Neuronal stem cell (in vitro differentiated cells): Measurements from ENCODE around the gene TASP1.

Source experiments
- DNase-seq: peaks from one replicate; pipeline ENCODE4 v3.0.0-alpha.2; 2013; ENCODE audit warnings: low spot score
- H2AFZ ChIP-seq: one replicate; pipeline ENCODE4 v1.6.1; 2013; ENCODE audit warnings: mild to moderate bottlenecking, low read length, inconsistent platforms
- H2AK5ac ChIP-seq: 2 replicates; pipeline ENCODE4 v1.6.1; 2013; ENCODE audit warnings: low read depth, mild to moderate bottlenecking, inconsistent platforms, low read length, moderate library complexity, mixed read lengths
- H2BK120ac ChIP-seq: 2 replicates; pipeline ENCODE4 v1.6.1; 2013; ENCODE audit warnings: low read depth, mild to moderate bottlenecking, inconsistent platforms, low read length, moderate library complexity, mixed read lengths
- H2BK12ac ChIP-seq: one replicate; pipeline ENCODE4 v1.6.1; 2013; ENCODE audit warnings: low read length, inconsistent platforms
- H2BK15ac ChIP-seq: 2 replicates; pipeline ENCODE4 v1.6.1; 2013; ENCODE audit warnings: mild to moderate bottlenecking, low read length, inconsistent platforms, mixed read lengths
- H2BK5ac ChIP-seq: one replicate; pipeline ENCODE4 v1.6.1; 2013; ENCODE audit warnings: inconsistent platforms, mild to moderate bottlenecking, low read length, moderate library complexity
- H3K14ac ChIP-seq: one replicate; pipeline ENCODE4 v1.6.1; 2013; ENCODE audit warnings: low read length, inconsistent platforms
- H3K18ac ChIP-seq: 2 replicates; pipeline ENCODE4 v1.6.1; 2013; ENCODE audit warnings: low read length, inconsistent platforms
- H3K23ac ChIP-seq: 2 replicates; pipeline ENCODE4 v1.6.1; 2013; ENCODE audit warnings: low read depth, mild to moderate bottlenecking, mixed read lengths, low read length, inconsistent platforms; ENCODE audit not compliant: poor library complexity
- H3K27ac ChIP-seq: replicated peaks from 3 replicates; pipeline ENCODE4 v1.5.1; 2013; ENCODE audit warnings: low read length, inconsistent platforms
- H3K27me3 ChIP-seq, 3 experiments: 2 replicates each; pipeline ENCODE4 v1.6.1; 2013; ENCODE audit warnings: low read length in 3 of 3, mild to moderate bottlenecking in 2 of 3, inconsistent platforms in 1 of 3, low read depth in 1 of 3, mixed read lengths in 1 of 3, moderate library complexity in 1 of 3; ENCODE audit not compliant: control insufficient read depth in 3 of 3, insufficient read depth in 3 of 3
- H3K36me3 ChIP-seq, 2 donors: replicated peaks in 1 of 2; 2 replicates each; pipeline ENCODE4 v1.6.1; 2013; ENCODE audit warnings: low read length in 2 of 2; ENCODE audit not compliant: control insufficient read depth in 2 of 2, insufficient read depth in 2 of 2
- H3K4ac ChIP-seq: 2 replicates; pipeline ENCODE4 v1.6.1; 2013; ENCODE audit warnings: inconsistent platforms, mild to moderate bottlenecking, low read length, moderate library complexity
- H3K4me1 ChIP-seq, 2 donors: 1 replicate in 1 of 2; 2 replicates in 1 of 2; pipeline ENCODE4 v1.6.1; 2013; ENCODE audit warnings: low read length in 2 of 2, low read depth in 1 of 2; ENCODE audit not compliant: control insufficient read depth in 2 of 2, insufficient read depth in 1 of 2
- H3K4me2 ChIP-seq: one replicate; pipeline ENCODE4 v1.6.1; 2013; ENCODE audit warnings: mild to moderate bottlenecking, low read length, inconsistent platforms; ENCODE audit not compliant: insufficient read depth, poor library complexity, severe bottlenecking
- H3K4me3 ChIP-seq, 2 donors: 2 replicates each; pipeline ENCODE4 v1.5.1; 2013; ENCODE audit warnings: low read length in 2 of 2, mild to moderate bottlenecking in 2 of 2, inconsistent platforms in 1 of 2, moderate library complexity in 1 of 2
- H3K79me1 ChIP-seq: one replicate; pipeline ENCODE4 v1.6.1; 2013; ENCODE audit warnings: low read depth, mild to moderate bottlenecking, inconsistent platforms, low read length, moderate library complexity
- H3K9ac ChIP-seq: one replicate; pipeline ENCODE4 v1.6.1; 2013; ENCODE audit warnings: mild to moderate bottlenecking, low read depth, low read length, inconsistent platforms; ENCODE audit not compliant: poor library complexity
- H3K9me3 ChIP-seq, 2 donors: replicated peaks in 1 of 2; 2 replicates each; pipeline versions ENCODE3 to v1.6.1; 2013; ENCODE audit warnings: low read length in 2 of 2, mild to moderate bottlenecking in 2 of 2, inconsistent platforms in 1 of 2, low read depth in 1 of 2, mixed read lengths in 1 of 2, moderate library complexity in 1 of 2; ENCODE audit not compliant: control insufficient read depth in 2 of 2, insufficient read depth in 1 of 2
- H4K8ac ChIP-seq: one replicate; pipeline ENCODE4 v1.6.1; 2013; ENCODE audit warnings: low read depth, mild to moderate bottlenecking, inconsistent platforms, low read length, moderate library complexity
- H4K91ac ChIP-seq: one replicate; pipeline ENCODE4 v1.6.1; 2013; ENCODE audit warnings: low read length, low read depth, mild to moderate bottlenecking, inconsistent platforms; ENCODE audit not compliant: poor library complexity
- WGBS, 2 donors: extraction: QIAGEN DNeasy Blood & Tissue Kit; methylation state at CpG; one replicate each; pipeline ENCODE4 v1.1.7; 2013; ENCODE audit warnings: missing lambda C conversion rate in 2 of 2, mixed read lengths in 1 of 2; ENCODE audit not compliant: insufficient read length in 2 of 2, insufficient replicate concordance in 1 of 2; ENCODE audit errors: extremely low coverage in 2 of 2; 5-methylcytosine and 5-hydroxymethylcytosine counted together

TASP1 gene

DNA sequence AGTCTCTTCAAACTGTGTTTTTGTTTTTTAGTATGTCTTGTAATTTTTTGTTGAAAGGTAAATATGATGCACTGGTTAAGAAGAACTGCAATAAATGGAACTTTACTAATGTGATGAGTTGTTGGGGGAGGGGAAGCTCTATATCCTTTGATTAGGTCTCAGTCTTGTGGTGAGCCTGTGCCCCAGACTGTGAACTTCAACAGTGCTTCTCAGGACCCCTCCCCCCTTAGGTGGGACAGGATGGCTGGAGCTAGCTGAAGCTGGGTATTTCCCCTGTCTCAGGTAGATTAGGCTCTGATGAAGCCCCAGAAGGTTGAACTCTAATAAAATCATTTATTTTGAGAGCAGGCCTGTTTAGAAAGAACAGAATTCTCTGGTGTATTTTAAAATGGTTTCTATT, 31.4 kb upstream of the TASP1 start:
- no peak overlapping the region for H2AFZ ChIP-seq
- H3K9ac ChIP-seq: no peak overlapping the region
- no peak overlapping the region for H3K14ac ChIP-seq
- H3K79me1 ChIP-seq: no peaks in the 10 kb centered on the region
- DNase-seq: no peak
- no peak overlapping the region for H3K4me3 ChIP-seq
- no peak overlapping the region for H3K27ac ChIP-seq
- H4K8ac ChIP-seq: no peak overlapping the region
- no peak overlapping the region for H3K23ac ChIP-seq
- no peak overlapping the region for H2AK5ac ChIP-seq
- no peaks in the 10 kb centered on the region for H3K4me1 ChIP-seq
- no peak overlapping the region for H2BK5ac ChIP-seq
- H3K4me2 ChIP-seq: no peak overlapping the region
- no peak overlapping the region for H3K4ac ChIP-seq
- H3K9me3 ChIP-seq: no peaks in the 10 kb centered on the region
- no peak overlapping the region for H4K91ac ChIP-seq
- H2BK12ac ChIP-seq: no peak overlapping the region
- peaks cover 0 to 6% (median 0%) of the 10 kb centered on the region in 3 experiments for H3K27me3 ChIP-seq
- H2BK120ac ChIP-seq: no peak overlapping the region
- no peaks in the 10 kb centered on the region for H3K36me3 ChIP-seq
- no peak overlapping the region for H3K18ac ChIP-seq
- no peak overlapping the region for H2BK15ac ChIP-seq

DNA sequence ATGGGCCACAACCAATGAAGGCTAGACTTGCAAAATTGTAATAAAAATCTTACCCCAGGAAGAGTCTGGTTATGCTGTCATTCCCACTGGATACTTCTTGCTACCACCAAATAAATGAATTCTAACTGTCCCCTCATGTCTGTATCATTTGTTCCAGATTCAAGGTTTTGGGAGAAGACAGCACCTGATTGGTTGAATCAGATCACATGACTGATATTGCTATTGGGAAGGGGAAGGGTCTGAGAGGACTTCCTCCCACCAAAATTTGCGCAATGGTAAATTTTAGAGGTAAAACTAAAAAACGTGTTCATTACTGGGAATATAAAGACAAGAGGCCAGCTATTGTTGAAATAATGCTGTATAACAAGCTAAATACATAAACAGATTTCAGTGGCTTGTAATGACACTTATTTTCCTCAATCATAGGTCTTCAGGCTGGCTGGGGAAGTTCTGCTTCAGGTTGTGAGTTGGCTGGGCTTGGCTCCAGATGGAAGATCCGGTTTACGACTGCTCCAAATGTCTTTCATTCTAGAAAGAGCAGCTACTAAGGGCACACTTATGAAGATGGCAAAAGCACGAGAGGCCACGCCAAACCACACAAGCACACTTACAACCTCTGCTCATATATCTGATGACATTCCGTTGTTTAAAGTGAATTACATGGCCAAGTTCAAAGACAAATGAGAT, 27.1 kb upstream of the TASP1 start:
- Histone ChIP-seq H2AFZ (no peak overlapping the region), H2BK5ac (no peak overlapping the region), H3K27ac (no peak overlapping the region), H3K36me3 (no peaks in the 10 kb centered on the region), H3K4me2 (no peak overlapping the region), H3K4ac (no peak overlapping the region), H3K23ac (no peak overlapping the region), H2BK15ac (no peak overlapping the region), H4K91ac (no peak overlapping the region), H3K27me3 (peaks cover 0 to 3% (median 0%) of the 10 kb centered on the region in 3 experiments), H3K14ac (no peak overlapping the region), H2AK5ac (no peak overlapping the region), H4K8ac (no peak overlapping the region), H2BK12ac (no peak overlapping the region), H3K79me1 (no peaks in the 10 kb centered on the region), H3K9me3 (no peaks in the 10 kb centered on the region), H3K9ac (no peak overlapping the region), H2BK120ac (no peak overlapping the region), H3K4me1 (no peaks in the 10 kb centered on the region), H3K4me3 (no peak overlapping the region), H3K18ac (no peak overlapping the region)
- no peak for DNase-seq
- WGBS, 2 donors: no CpG with 5 or more reads among the region's 7 CpGs

DNA sequence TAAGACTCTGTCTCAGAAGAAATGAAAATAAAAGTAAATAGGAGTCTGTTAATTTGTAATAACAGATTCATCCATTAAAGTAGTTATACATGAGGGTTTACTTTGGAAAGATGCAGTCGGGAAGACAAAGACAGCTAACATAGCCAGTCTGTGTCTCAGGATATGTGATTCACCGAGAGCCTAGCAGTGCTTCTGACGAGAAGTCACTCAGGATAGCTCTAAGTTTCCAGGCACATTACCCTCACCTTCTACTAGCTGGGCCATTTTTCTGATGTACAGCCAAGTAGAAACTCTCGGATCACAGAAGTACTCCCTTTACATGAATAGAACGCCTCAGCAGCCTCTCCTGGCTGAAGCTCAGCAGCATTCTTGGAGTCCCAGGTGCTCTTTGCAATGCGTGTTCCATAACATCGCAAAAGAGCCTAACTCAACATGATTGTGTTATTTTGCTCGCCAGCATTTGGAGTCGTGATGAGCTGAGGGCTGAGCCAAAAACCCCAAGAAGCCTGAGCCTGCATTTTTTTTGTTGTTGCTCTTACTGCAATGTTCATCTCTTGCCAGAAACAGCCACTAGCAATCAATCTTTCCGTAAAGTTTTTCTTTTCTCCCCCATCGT, 22.4 kb upstream of the TASP1 start:
- WGBS, 2 donors: no CpG with 5 or more reads among the region's 11 CpGs
- no peaks in the 10 kb centered on the region for H3K79me1 ChIP-seq

GRCh38 chr20:13659288-13659687, 20.6 kb upstream of the TASP1 start:
- DNase-seq: no peak
- no peak overlapping the region for H3K27ac ChIP-seq
- no peak overlapping the region for H2BK12ac ChIP-seq
- no peak overlapping the region for H3K9ac ChIP-seq
- H3K14ac ChIP-seq: no peak overlapping the region
- no peak overlapping the region for H2BK15ac ChIP-seq
- H2BK120ac ChIP-seq: no peak overlapping the region
- no peak overlapping the region for H4K91ac ChIP-seq
- no peaks in the 10 kb centered on the region for H3K36me3 ChIP-seq
- H3K4me2 ChIP-seq: no peak overlapping the region
- H3K4me1 ChIP-seq: no peaks in the 10 kb centered on the region
- H3K4me3 ChIP-seq: no peak overlapping the region
- H2AK5ac ChIP-seq: no peak overlapping the region
- H2AFZ ChIP-seq: no peak overlapping the region
- H3K23ac ChIP-seq: no peak overlapping the region
- H3K79me1 ChIP-seq: no peaks in the 10 kb centered on the region
- no peaks in the 10 kb centered on the region for H3K27me3 ChIP-seq
- no peak overlapping the region for H4K8ac ChIP-seq
- H3K18ac ChIP-seq: no peak overlapping the region
- no peaks in the 10 kb centered on the region for H3K9me3 ChIP-seq
- H3K4ac ChIP-seq: no peak overlapping the region
- WGBS, 2 donors: no CpG with 5 or more reads among the region's 3 CpGs
- H2BK5ac ChIP-seq: no peak overlapping the region

More for the DNA sequence above, 22.4 kb upstream of the TASP1 start:
- no peak overlapping the region for H4K91ac ChIP-seq
- H3K36me3 ChIP-seq: no peaks in the 10 kb centered on the region
- H3K4me1 ChIP-seq: no peaks in the 10 kb centered on the region
- no peaks in the 10 kb centered on the region for H3K27me3 ChIP-seq
- no peak for DNase-seq
- H2BK15ac ChIP-seq: no peak overlapping the region
- H3K9me3 ChIP-seq: no peaks in the 10 kb centered on the region
- H3K14ac ChIP-seq: no peak overlapping the region
- no peak overlapping the region for H2BK12ac ChIP-seq
- H3K4me3 ChIP-seq: no peak overlapping the region
- H3K4ac ChIP-seq: no peak overlapping the region
- H3K27ac ChIP-seq: no peak overlapping the region
- H4K8ac ChIP-seq: no peak overlapping the region
- H3K9ac ChIP-seq: no peak overlapping the region
- no peak overlapping the region for H3K23ac ChIP-seq
- H2BK120ac ChIP-seq: no peak overlapping the region
- H2BK5ac ChIP-seq: no peak overlapping the region
- no peak overlapping the region for H2AK5ac ChIP-seq
- H2AFZ ChIP-seq: no peak overlapping the region
- H3K4me2 ChIP-seq: no peak overlapping the region
- no peak overlapping the region for H3K18ac ChIP-seq
